Right lobe of liver (tissue), 6 donors: ENCODE results near the gene CYFIP1. TPM values are rescaled to one million over a fixed set of nuclear protein-coding genes. Genes with fewer than 3 reads are reported as not detected.

Source experiments
- ATAC-seq, 4 donors: fragments of 200-7000 bp; cut with Tn5 transposase; one replicate each; pipeline ENCODE4 v1.9.1; 2020; ENCODE audit warnings: mild to moderate bottlenecking in 4 of 4, moderate library complexity in 4 of 4
- DNase-seq, 3 donors: peaks; one replicate each; pipeline ENCODE4 v3.0.0-alpha.2; 2020
- H3K27ac ChIP-seq, 3 donors: fragments of 200-600 bp; one replicate each; pipeline ENCODE4 v1.8.0; 2022
- H3K27me3 ChIP-seq, 2 donors: fragments of 200-600 bp; one replicate each; pipeline ENCODE4 v1.8.0; 2022
- H3K36me3 ChIP-seq, 4 donors: fragments of 200-600 bp; sonication (generic) in 1 of 4; one replicate each; pipeline versions ENCODE4 v1.5.1 to v1.8.0; 2017 to 2022; ENCODE audit warnings: control low read depth in 1 of 4
- H3K4me1 ChIP-seq, 4 donors: fragments of 200-600 bp; sonication (generic) in 1 of 4; one replicate each; pipeline versions ENCODE4 v1.5.1 to v1.8.0; 2017 to 2022; ENCODE audit warnings: control low read depth in 1 of 4
- H3K4me3 ChIP-seq, 3 donors: fragments of 200-600 bp; one replicate each; pipeline ENCODE4 v1.8.0; 2022
- H3K9me3 ChIP-seq, 4 donors: fragments of 200-600 bp; sonication (generic) in 1 of 4; one replicate each; pipeline versions ENCODE4 v1.5.1 to v1.8.0; 2017 to 2022; ENCODE audit warnings: control low read depth in 1 of 4
- CTCF ChIP-seq, 4 donors: fragments of 200-600 bp in 3 of 4; fragments of 450-650 bp in 1 of 4; IDR thresholded peaks; one replicate each; pipeline versions ENCODE4 v1.5.1 to v1.8.0; 2016 to 2022; ENCODE audit warnings: antibody characterized with exemption in 4 of 4, mild to moderate bottlenecking in 2 of 4
- POLR2A ChIP-seq: fragments of 450-650 bp; IDR thresholded peaks from one replicate; pipeline ENCODE4 v1.6.1; 2017; ENCODE audit warnings: antibody characterized with exemption, mild to moderate bottlenecking
- WGBS: methylation state at CpG from one replicate; pipeline ENCODE4 v1.1.6; 2018; ENCODE audit warnings: low coverage, low lambda C conversion rate; ENCODE audit not compliant: insufficient coverage; ENCODE audit errors: missing lambda C conversion rate; 5-methylcytosine and 5-hydroxymethylcytosine counted together
- intact Hi-C, 2 donors: fragments of 100-400 bp; cut with DNase I; formaldehyde crosslinking; loops; one replicate each; pipeline versions ENCODE4 v1.11.2 to v1.14.1; 2022
- total RNA-seq, 6 experiments: library from RNA; depleted of rRNA in 2 of 6; stranded (reverse); fragments of >200 nt in 2 of 6; fragmentation: NEBNext Ultra II Directional in 3 of 6; extraction: Animal tissue kit (Norgen Biotek cat#: 25700) in 3 of 6; gene quantifications; one replicate each; pipeline versions ENCODE4 v1.1.0 to v1.2.4, GENCODE V29; 2016 to 2023
- donor health status: DM: no; HTN: yes; CAD: no.
- donor health status: DM: no; HTN: no; CAD: no.
- donor health status: DM: no; HTN: no; CAD: no.
- donor health status: DM: no; HTN: yes; CAD: no.
- donor health status: DM: no; HTN: yes; CAD: no.

Gene CYFIP1
- total RNA-seq, 6 experiments from 2014 or later: 44.3 to 73.2 (median 50.7) TPM

GRCh38 chr15:22903961-22904534, 76.1 kb downstream of the CYFIP1 start:
- intact Hi-C loops: no loop called here
- Histone ChIP-seq H3K36me3 (peaks cover 1 to 53% (median 8%) of the 10 kb centered on the region in 4 donors), H3K4me3 (no peak overlapping the region), H3K9me3 (no peaks in the 10 kb centered on the region), H3K4me1 (no peaks in the 10 kb centered on the region), H3K27me3 (no peaks in the 10 kb centered on the region), H3K27ac (no peak overlapping the region)
- DNase-seq (no peak), ATAC-seq (peak in 2 of 4 donors; percentile 17 to 23)
- 93% methylated on average over 3 of the region's 19 CpGs for WGBS
- no peak for TF ChIP-seq POLR2A
- TF ChIP-seq CTCF (IDR thresholded peaks at IDR 0.05): no peak

GRCh38 chr15:22903427-22903826, 76.7 kb downstream of the CYFIP1 start:
- Histone ChIP-seq H3K27ac (no peak overlapping the region), H3K9me3 (no peaks in the 10 kb centered on the region), H3K27me3 (no peaks in the 10 kb centered on the region), H3K4me1 (no peaks in the 10 kb centered on the region), H3K36me3 (peaks cover 0 to 51% (median 5%) of the 10 kb centered on the region in 4 donors), H3K4me3 (no peak overlapping the region)
- intact Hi-C loops: no loop called here
- no peak for TF ChIP-seq POLR2A
- TF ChIP-seq CTCF (IDR thresholded peaks at IDR 0.05): no peak
- ATAC-seq (no peak), DNase-seq (no peak)
- WGBS: 92% methylated on average over 2 of the region's 18 CpGs

GRCh38 chr15:22902981-22903380, 77.2 kb downstream of the CYFIP1 start:
- DNase-seq: no peak
- ATAC-seq: peak in 1 of 4 donors; percentile 10
- Histone ChIP-seq H3K36me3 (peaks cover 0 to 47% (median 7%) of the 10 kb centered on the region in 4 donors), H3K27me3 (no peaks in the 10 kb centered on the region), H3K4me3 (no peak overlapping the region), H3K4me1 (no peaks in the 10 kb centered on the region), H3K9me3 (no peaks in the 10 kb centered on the region), H3K27ac (no peak overlapping the region)
- no peak for TF ChIP-seq POLR2A
- intact Hi-C loops: no loop called here
- WGBS: 100% methylated on average over 1 of the region's 11 CpGs

GRCh38 chr15:22902578-22902977, 77.6 kb downstream of the CYFIP1 start:
- peak in 3 of 4 donors; percentile 18 to 33 (median 33) for ATAC-seq
- Histone ChIP-seq H3K9me3 (no peaks in the 10 kb centered on the region), H3K4me3 (no peak overlapping the region), H3K4me1 (no peaks in the 10 kb centered on the region), H3K36me3 (peaks cover 0 to 43% (median 8%) of the 10 kb centered on the region in 4 donors), H3K27me3 (no peaks in the 10 kb centered on the region), H3K27ac (no peak overlapping the region)
- intact Hi-C loops: no loop called here
- no peak for DNase-seq
- 61% methylated on average over 8 of the region's 12 CpGs for WGBS
- TF ChIP-seq CTCF (IDR thresholded peaks at IDR 0.05): peak in 1 of 4 donors; percentile 4
- TF ChIP-seq POLR2A: no peak

GRCh38 chr15:22902046-22902445, 78.1 kb downstream of the CYFIP1 start:
- Histone ChIP-seq H3K27ac (no peak overlapping the region), H3K4me1 (no peaks in the 10 kb centered on the region), H3K36me3 (peaks cover 0 to 38% (median 8%) of the 10 kb centered on the region in 4 donors), H3K9me3 (no peaks in the 10 kb centered on the region), H3K27me3 (no peaks in the 10 kb centered on the region), H3K4me3 (no peak overlapping the region)
- TF ChIP-seq POLR2A (no peak), CTCF (IDR thresholded peaks at IDR 0.05) (no peak)
- DNase-seq: no peak
- 86% methylated on average over 4 of the region's 11 CpGs for WGBS
- intact Hi-C loops: no loop called here
- ATAC-seq: peak in 1 of 4 donors; percentile 18
